Activated CD4-positive, alpha-beta T cell treated with anti-CD3 and anti-CD28 coated beads for 4 hours (primary cell): ENCODE results near the gene ZNF444.
A peak's percentile ranks its signal among the peaks of the same experiment; 100 is the strongest.

Experiments used
- DNase-seq, 2 donors: peaks; one replicate each; pipeline ENCODE4 v3.0.0-alpha.2; 2020

ZNF444 gene

GRCh38 chr19:56107626-56108351 lies 33.3 kb upstream of the ZNF444 start:
- no peak for DNase-seq

DNA sequence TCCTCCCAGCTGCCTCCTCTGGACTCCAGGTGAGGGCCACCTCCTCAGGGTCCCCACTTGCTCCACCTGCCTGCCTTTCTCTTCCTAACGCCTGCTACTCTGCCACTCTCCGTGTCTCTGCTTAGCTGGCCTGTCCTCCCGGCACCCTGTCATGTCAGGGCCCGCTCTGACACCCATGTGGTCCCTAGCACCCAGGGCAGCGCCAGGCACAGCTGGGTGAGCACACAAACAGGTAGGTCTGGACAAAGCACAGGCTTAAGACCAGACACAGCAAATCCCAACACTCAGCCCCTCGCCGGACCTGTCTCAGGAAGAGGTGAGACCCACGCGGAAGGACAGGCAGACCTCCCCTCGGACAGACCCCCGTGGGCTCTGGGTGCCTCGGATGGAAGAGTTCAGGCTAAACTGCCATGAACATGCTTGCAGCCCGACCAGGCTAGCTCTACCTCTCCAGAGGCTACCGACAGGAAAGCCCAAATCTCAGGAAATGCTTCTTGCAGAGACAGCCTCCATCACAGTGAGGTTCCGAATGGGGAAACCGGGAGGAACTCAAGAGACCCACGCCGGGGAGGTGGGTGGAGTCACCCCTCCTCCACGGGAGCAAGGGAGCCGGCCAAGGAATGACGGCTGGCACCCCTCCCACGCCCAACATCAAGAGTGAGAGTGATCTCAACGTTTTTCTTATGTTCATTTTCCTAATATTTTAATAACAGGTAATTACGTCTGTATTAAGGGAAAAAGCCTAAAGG lies 32.5 kb upstream of the ZNF444 start:
- DNase-seq: no peak

DNA sequence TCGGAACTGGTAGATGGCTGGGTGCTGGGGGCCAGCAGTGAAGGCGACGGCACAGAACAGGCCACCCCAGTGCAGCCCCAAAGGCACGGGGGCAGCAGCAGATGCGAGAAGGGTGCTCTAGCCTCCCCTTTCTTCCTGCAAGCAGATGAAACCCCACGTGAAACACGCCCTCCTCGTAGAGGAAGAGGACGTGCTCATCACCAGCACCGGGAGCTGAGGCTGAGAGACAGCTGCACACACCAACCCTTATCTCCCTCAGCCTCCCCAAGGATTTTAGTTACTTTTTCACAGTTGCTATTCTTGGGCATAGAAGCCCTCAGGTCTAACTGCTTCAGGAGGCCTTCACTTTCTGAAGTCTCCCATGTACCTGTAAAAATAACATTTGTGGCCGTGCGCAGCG lies 31.9 kb upstream of the ZNF444 start:
- no peak for DNase-seq

- DNase-seq: no peak
Observed at GRCh38 chr19:56110515-56111448, 30.3 kb upstream of the ZNF444 start.

GRCh38 chr19:56111601-56112312 lies 29.3 kb upstream of the ZNF444 start:
- peak in 1 of 2 donors; percentile 19 for DNase-seq

DNA sequence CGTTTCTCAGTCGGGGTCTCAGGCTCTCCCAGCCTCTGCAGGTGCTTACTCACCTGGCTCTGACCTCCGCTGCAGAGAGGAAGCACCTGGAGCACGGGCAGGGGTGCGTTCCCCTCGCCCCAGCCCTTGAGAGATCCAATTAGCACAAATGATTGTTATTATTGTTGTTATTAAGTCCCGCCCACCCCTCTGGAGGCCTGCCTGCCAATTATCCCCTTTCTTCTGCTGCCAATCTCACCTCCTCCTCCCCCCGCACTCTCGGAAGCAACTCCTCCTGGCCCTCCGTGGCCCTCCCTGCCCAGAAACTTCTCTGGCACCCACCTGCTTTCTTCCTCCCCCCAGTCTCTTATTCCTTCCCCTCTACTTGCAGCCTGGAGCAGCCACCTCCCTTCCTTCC lies 28.8 kb upstream of the ZNF444 start:
- DNase-seq: no peak

DNA sequence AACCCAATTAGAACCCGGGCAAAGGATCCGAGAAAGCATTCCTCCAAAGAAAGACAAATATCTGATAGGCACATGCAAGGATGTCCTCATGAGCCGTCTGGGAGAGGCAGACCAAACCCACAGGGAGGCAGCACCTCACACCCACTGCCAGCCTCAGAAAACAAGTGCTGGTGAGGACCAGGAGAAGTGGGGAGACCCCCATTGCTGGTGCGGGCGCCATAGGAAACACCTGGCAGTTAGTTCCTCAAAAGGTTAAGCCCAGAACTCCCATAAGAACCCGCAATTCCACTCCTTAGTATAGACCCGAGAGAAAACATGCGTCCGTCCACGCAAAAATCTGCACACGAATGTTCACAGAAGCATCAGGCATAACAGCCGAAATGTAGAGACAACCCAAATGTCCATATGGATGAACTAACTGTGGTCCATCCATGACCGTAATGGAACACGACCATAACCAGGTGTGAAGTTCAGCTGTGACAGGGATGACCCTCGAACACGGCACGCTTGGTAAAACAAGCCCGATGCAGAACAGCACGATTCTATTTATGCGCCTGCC lies 27.9 kb upstream of the ZNF444 start:
- no peak for DNase-seq

GRCh38 chr19:56114051-56114777 lies 26.9 kb upstream of the ZNF444 start:
- DNase-seq: no peak

- DNase-seq: no peak
Observed at GRCh38 chr19:56114778-56115110, 26.3 kb upstream of the ZNF444 start.

DNA sequence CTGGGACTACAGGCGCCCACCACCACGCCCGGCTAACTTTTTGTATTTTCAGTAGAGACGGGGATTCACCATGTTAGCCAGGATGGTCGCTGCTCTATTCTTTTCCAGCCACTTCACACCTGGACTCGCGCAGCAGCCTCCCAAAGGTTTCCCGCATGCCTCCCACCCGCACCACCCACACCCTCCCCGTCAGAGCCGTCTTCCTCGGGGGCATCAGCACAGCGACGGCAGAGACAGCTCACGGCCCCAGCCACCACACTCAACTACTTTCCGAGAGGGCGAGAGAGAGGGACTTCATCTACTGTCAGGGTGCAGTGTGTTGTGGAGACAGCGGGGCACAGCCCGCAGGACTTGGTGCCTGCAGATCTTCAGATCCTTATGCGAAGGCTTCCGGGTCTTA lies 25.6 kb upstream of the ZNF444 start:
- DNase-seq: no peak

GRCh38 chr19:56116606-56117005 lies 24.5 kb upstream of the ZNF444 start:
- DNase-seq: no peak

DNA sequence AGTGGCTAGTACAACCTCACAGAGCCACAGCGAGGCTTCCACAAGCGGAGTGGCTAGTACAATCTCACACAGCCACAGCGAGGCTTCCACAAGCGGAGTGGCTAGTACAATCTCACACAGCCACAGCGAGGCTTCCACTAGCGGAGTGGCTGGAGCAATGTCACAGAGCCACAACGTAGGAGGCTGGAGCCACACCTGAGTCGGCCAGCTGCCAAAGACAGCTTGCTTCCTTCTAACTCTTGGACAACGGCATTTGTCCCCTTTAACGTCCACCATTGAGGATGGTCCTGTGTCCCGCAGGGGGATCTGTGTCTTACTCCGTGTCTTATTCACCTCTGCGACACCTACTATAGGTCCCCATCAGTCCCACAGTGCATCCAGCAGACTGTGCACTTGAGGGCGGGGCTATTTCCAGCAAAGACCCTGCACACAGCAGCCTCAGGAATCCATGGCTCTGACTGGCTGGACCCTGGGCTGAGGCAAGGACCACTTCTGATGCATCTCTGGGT lies 23.7 kb upstream of the ZNF444 start:
- no peak for DNase-seq

- no peak for DNase-seq
Observed at GRCh38 chr19:56117889-56118288, 23.2 kb upstream of the ZNF444 start.

DNA sequence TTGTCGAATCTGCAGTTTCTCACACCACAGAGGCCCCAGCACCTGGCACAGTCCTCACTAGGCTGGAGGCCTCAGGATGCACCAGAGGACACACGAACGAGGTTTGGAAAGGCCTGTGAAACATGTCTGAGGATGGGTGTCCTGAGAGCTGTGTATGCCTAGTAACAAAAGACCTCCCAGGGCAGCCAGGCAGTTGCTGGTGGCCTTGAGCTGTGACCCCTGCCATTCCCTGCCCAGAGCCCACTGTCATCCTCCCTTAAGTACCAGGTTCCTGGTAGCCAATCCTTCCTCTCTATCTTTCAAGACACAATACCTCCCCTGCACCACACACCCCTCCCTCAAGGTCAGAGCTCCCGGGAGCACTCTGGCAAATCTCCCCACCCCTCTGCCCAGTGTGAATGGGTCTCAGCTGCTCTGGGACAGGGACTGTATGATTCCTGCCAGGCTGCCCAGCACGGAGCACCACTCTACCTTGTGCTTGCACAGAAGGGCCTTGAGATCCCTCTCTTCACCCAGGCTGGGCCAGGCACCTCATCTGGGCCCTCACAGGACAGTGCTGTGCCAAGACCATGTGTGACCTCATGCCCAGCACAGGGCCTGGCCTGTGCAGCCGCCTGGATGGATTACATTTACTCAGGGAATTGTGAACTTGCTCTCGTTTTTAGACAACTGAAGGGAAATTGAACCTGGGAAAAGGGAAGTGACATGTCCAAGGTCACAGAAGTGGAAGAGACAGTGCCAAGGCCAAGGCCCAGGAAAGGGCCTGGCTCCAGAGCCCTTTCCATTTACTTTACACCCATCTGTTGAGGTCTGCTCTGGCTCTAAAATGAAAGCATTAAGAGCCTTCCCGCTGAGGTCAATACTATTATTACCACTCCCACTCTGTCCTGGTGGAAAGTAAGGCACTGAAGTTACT lies 22.2 kb upstream of the ZNF444 start:
- no peak for DNase-seq

- DNase-seq: no peak
Observed at GRCh38 chr19:56119582-56119978, 21.5 kb upstream of the ZNF444 start.

- no peak for DNase-seq
Observed at GRCh38 chr19:56120002-56120370, 21.1 kb upstream of the ZNF444 start.

DNA sequence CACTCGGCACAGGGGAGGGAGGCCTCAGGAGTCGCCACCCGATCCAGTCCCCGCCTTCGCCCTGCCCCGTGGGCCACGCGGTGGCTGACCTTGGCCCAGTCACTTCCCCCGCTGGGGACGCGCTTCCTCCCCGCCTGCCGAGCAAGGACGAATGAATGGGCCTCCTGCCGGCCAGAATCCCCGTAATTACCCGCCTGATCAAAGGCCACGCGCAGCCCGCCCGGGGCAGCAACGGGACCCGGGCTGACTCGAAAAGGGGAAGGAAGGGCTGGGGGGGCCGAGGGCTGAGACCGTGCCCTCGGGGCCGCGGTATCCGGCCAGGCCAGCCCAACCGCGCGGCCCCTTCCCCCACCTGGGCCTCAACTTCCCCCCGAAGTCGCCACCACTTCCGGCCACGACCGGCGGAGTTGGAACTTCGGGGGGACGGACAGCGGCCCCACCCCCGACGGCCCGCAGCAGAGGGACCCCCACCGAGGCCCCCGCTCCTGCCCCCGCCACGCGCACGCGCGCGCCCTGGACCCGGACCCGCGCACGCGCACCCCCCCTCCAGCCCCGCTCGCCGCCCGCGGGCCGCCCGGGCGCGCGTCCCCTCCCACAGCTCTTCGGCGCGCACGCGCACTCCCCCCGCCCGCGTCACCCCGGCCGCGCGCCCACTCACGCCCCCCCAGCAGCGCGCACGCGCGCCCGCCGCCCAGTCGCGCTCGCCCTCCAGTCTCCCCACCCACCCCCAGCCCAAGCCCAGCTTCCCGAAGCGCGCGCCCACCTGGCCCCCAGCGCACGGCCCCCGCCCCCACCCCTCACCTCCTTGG lies 20.5 kb upstream of the ZNF444 start:
- peak; percentile 77 to 85 for DNase-seq

DNA sequence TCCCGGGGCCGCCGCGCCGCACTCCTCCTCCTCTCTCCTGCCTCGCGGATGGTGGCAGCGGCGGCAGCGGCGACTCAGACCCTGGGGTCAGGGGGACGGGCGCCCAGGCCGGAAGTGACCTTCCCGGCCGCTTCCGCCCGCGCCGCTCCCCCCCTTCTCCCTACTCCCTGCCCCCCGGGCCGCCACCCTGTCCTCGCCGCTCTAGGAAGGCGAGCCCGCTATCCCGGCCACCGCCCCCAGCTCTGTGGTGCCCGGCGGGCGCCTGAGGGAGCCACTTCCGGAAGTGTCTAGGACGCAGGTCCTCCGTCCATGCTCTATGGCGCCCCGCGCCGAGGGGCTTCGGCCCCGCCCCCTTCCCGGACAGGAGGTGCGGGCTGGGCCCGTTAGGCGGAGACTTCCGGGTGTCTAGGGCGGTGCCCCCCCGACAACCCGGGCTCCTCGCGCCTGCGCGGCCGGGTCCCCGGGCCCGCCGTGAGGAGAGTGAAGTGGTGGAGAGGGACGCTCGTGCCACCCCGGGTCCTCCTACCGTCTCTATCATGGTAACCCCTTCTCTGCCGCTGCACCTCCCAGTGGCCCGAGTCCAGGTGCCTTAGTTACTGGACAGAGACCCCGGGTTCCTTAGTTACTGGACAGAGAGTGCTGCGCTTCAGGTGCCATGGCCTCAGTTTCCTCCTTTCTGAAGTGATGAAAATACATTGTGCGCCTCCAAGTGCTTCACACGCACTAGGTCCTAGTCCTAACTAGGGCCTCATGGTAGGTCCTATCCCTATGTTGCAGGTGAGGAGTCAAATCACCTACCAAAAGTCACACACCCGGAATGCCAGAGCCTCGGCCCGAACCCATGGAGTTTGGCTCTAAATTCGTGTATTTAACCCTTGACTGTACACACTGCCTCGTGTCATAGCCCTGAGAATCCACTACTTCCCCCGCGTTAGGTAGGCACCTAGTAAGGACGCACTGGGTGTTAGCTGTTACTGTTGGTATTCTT lies 19.6 kb upstream of the ZNF444 start, which contains the start of gene ZNF787:
ZNF787 (minus strand) TSS at position 116 of the 988 bp plus-strand sequence. CDS start 18,078 bp downstream, outside the sequence.
- DNase-seq: peak; percentile 96 to 97
